WERI-Rb-1 (cell line): ENCODE results near the gene TTC3.
"Not testable (repeated sequence)": the region's sequence is repeated elsewhere in the genome, so short reads cannot be mapped to it uniquely, and the experiment has no call there.

Experiments
- DNase-seq: peaks from one replicate; pipeline ENCODE4 v3.0.0-alpha.2; 2020
- H3K27ac ChIP-seq: fragments of 250-450 bp; sonication (Bioruptor Pico); 2 replicates; pipeline ENCODE4 v1.5.1; 2020; ENCODE audit warnings: mild to moderate bottlenecking, moderate library complexity
- H3K27me3 ChIP-seq: fragments of 250-450 bp; sonication (Bioruptor Pico); 2 replicates; pipeline ENCODE4 v1.5.1; 2021; ENCODE audit warnings: mild to moderate bottlenecking, low read depth, moderate library complexity; ENCODE audit not compliant: insufficient read depth, severe bottlenecking
- H3K36me3 ChIP-seq: fragments of 250-450 bp; sonication (Bioruptor Pico); 2 replicates; pipeline ENCODE4 v1.5.1; 2020; ENCODE audit warnings: mild to moderate bottlenecking, moderate library complexity
- H3K4me3 ChIP-seq: 2 replicates; pipeline ENCODE4 v1.5.1; 2011; ENCODE audit warnings: low read depth, mild to moderate bottlenecking, control low read depth, low read length
- H3K9me3 ChIP-seq: fragments of 250-450 bp; sonication (Bioruptor Pico); 2 replicates; pipeline ENCODE4 v1.5.1; 2021; ENCODE audit warnings: mild to moderate bottlenecking, moderate library complexity; ENCODE audit not compliant: severe bottlenecking
- TF ChIP-seq, protein P1 (sequence below): IDR thresholded peaks from 2 replicates; pipeline ENCODE4 v1.5.1; 2011; ENCODE audit warnings: low read depth, mild to moderate bottlenecking, control low read depth, inconsistent platforms, low read length

TTC3 gene

DNA sequence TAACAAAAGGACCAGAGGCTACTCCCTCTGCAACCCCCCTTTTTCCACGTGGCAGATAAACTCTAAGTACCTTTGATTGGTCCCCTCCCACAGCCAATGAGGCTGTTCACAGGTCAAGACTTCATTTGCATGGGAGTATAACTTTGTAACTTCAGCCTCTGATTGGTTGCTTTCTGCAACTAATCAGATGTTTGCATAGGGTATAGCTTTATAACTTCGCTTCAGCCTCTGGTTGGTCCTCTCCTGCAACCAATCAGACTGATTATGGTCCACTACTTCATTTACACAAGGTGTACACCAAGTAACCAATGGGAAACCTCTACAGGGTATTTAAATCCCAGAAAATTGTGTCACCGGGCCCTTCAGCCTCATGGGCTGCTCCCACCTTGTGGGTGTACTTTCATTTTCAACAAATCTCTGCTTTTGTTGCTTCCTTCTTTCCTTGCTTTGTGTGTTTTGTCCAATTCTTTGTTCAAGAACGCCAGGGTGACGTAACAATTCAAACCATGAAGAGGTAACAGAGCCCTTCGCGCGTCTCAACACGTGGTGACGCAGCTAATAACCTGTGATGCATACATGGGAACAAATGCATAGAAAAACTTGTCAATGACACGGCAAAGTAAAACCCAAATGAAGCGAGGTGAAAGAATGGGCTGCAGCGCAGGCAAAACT is 146.8 kb downstream of the TTC3 start:
- Histone ChIP-seq H3K4me3 (peak overlapping the region; percentile 56), H3K27ac (peak overlapping the region; percentile 81)
- TF ChIP-seq, protein P1, sequence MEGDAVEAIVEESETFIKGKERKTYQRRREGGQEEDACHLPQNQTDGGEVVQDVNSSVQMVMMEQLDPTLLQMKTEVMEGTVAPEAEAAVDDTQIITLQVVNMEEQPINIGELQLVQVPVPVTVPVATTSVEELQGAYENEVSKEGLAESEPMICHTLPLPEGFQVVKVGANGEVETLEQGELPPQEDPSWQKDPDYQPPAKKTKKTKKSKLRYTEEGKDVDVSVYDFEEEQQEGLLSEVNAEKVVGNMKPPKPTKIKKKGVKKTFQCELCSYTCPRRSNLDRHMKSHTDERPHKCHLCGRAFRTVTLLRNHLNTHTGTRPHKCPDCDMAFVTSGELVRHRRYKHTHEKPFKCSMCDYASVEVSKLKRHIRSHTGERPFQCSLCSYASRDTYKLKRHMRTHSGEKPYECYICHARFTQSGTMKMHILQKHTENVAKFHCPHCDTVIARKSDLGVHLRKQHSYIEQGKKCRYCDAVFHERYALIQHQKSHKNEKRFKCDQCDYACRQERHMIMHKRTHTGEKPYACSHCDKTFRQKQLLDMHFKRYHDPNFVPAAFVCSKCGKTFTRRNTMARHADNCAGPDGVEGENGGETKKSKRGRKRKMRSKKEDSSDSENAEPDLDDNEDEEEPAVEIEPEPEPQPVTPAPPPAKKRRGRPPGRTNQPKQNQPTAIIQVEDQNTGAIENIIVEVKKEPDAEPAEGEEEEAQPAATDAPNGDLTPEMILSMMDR = no peak

DNA sequence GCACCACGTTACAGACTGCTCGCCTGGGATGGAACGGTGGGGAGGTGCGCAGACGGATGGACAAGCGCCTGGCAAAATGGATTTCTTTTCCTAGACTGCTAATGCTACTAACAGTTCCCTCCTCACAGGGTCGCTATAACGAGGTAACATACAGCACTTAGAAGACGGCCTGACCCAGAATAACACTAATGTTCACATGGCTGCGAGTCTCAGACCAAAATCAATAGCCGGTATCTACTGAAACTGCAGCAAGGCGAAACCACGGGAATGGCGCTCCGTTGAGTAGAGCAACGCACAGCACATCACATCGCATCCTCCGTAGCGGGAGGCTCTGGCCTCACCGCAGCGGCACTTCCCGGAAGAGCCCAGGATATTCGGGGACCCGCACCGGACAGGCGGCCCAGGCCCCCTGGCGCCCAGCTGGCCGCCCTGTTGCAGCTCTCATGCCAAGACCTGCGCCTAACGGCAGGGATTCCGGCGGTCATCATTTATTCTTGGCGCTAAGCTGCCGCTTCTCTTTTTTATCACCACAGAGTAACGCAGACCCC is 147.5 kb downstream of the TTC3 start:
- Histone ChIP-seq H3K4me3 (peak overlapping the region; percentile 56), H3K27ac (peak overlapping the region; percentile 81), H3K36me3 (peaks cover 28% of the 10 kb centered on the region), H3K27me3 (no peaks in the 10 kb centered on the region), H3K9me3 (no peaks in the 10 kb centered on the region)
- TF ChIP-seq, protein P1 = peak; percentile 47
- DNase-seq = peak; percentile 64

More for the DNA sequence above, 146.8 kb downstream of the TTC3 start:
- Histone ChIP-seq H3K36me3 (peaks cover 22% of the 10 kb centered on the region), H3K9me3 (no peaks in the 10 kb centered on the region), H3K27me3 (no peaks in the 10 kb centered on the region)
- no peak for DNase-seq

DNA sequence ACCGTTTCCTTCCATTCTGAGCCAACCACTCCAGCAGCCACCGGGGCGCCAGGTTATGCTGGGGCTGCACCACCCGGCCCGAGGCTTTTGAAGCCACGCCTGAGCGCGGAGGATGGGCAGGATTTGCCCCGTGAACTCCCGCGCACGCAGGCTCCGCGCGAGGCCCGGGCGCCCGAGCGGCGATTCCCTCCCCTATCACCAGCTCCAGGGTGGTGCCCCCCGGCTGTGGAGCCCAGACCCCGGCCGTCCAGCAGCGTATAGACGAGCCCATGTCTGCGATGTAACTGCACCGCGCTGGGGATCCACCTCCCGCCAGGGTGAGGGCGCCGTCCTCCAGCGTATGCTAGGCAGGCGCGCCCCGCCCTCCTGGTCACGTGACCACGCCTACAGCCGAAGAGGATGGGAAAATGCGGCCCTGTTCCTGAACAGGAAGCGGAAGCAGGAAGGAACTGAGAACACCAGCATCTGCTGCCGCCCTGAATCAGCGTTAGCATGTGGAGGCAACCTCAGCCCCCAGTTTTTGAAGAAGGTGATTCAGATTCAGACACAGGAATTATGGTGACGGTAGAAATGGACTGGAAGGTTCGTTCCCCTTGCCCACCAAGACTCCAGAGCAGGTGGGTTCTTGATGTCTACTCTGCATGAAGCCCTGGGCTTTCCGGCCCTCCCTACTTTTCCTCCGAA is 148.1 kb downstream of the TTC3 start:
- Histone ChIP-seq H3K27ac (peak overlapping the region; percentile 81), H3K27me3 (no peaks in the 10 kb centered on the region), H3K9me3 (no peaks in the 10 kb centered on the region), H3K36me3 (peaks cover 34% of the 10 kb centered on the region), H3K4me3 (peak overlapping the region; percentile 56)
- TF ChIP-seq, protein P1 = peak; percentile 83
- peak; percentile 99 for DNase-seq

DNA sequence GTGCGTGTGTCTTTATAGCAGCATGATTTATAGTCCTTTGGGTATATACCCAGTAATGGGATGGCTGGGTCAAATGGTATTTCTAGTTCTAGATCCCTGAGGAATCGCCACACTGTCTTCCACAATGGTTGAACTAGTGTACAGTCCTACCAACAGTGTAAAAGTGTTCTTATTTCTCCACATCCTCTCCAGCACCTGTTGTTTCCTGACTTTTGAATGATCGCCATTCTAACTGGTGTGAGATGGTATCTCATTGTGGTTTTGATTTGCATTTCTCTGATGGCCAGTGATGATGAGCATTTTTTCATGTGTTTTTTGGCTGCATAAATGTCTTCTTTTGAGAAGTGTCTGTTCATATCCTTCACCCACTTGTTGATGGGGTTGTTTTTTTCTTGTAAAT is 149.2 kb downstream of the TTC3 start:
- not testable (repeated sequence) for H3K4me3 ChIP-seq, H3K9me3 ChIP-seq, H3K27ac ChIP-seq, DNase-seq, H3K27me3 ChIP-seq
- H3K36me3 ChIP-seq = peaks cover 45% of the 10 kb centered on the region

DNA sequence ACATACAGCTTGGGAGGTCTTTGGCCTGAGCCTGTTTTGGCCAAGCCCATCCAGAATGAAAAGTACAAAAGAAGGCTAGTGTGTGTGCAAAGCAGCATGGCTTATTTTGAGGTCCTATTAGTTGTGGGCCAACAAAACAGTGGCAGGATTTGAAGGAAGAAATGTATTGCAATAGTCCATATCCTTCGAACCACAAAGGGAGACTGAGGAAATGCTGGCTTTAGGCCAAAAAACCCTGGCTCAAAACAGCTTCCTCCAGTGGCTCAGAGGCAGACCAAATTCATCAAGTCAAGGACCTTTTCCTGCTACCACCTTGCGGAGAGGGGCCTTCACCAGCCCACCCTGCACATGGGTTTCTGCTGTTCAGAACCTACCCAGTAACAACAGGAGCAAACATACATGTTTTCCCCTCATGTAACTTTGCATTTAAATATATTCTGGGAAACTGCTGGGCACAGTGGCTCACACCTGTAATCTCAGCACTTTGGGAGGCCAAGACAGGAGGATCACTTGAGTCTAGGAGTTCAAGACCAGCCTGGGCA is 150.8 kb downstream of the TTC3 start:
- TF ChIP-seq, protein P1 = no peak
- H3K27ac ChIP-seq = no peak overlapping the region

More for the DNA sequence above, 150.8 kb downstream of the TTC3 start:
- DNase-seq = no peak
- Histone ChIP-seq H3K36me3 (peaks cover 62% of the 10 kb centered on the region), H3K4me3 (no peak overlapping the region), H3K27me3 (no peaks in the 10 kb centered on the region), H3K9me3 (no peaks in the 10 kb centered on the region)
